ENCODE data around the gene HOMER1. TPM values are rescaled to one million over a fixed set of nuclear protein-coding genes. Genes with fewer than 3 reads are reported as not detected.

Gene HOMER1
- total and polyA plus RNA-seq, 2 experiments from 2014 or later: 26.3 to 28.0 TPM

- Histone ChIP-seq H3K4me3 (no peak overlapping the region), H3K27ac (no peak overlapping the region), H3K9me3 (ENCODE audit: low read depth) (no peaks in the 10 kb centered on the region), H3K36me3 (no peaks in the 10 kb centered on the region), H3K4me1 (ENCODE audit: low read depth) (no peaks in the 10 kb centered on the region), H3K27me3 (no peaks in the 10 kb centered on the region)
- TF ChIP-seq CTCF (IDR thresholded peaks at IDR 0.05; ENCODE audit: low read depth, low read length): no peak
- no peak for DNase-seq (ENCODE audit: low read depth in 1 of 2, low spot score in 1 of 2)
Measured at GRCh38 chr5:79555418-79555817, 41.5 kb upstream of the HOMER1 start.

- no peaks in the 10 kb centered on the region for H3K27me3 ChIP-seq
- no peaks in the 10 kb centered on the region for H3K4me1 ChIP-seq (ENCODE audit: low read depth)
- no peaks in the 10 kb centered on the region for H3K36me3 ChIP-seq
- peak in 1 of 2 donors; percentile 65 for DNase-seq (ENCODE audit: low read depth in 1 of 2, low spot score in 1 of 2)
- no peak for TF ChIP-seq CTCF (IDR thresholded peaks at IDR 0.05; ENCODE audit: low read depth, low read length)
- no peak overlapping the region for H3K27ac ChIP-seq
- H3K4me3 ChIP-seq: no peak overlapping the region
- no peaks in the 10 kb centered on the region for H3K9me3 ChIP-seq (ENCODE audit: low read depth)
Measured at GRCh38 chr5:79552984-79553383, 39.0 kb upstream of the HOMER1 start.

DNA sequence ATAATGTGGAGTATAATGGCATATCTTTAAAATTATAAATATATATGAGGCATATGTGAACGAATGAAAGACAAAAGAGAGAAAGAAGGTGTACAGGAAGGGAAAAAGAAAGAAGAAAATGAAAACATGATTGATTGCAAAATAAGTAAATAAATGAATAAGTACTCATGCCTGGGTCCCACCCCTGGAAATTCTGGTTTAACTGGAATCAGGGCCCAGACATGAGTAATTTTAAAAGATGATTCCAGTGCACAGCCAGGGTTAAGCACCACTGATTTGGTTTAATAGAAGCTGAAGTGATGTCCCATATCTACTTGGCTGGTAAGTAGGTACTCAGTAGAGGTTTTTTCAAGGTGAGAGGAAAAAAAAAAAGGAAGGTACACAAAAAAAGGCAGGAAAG is 34.0 kb upstream of the HOMER1 start:
- Histone ChIP-seq H3K4me1 (ENCODE audit: low read depth) (no peaks in the 10 kb centered on the region), H3K27me3 (no peaks in the 10 kb centered on the region), H3K36me3 (no peaks in the 10 kb centered on the region), H3K27ac (no peak overlapping the region), H3K9me3 (ENCODE audit: low read depth) (no peaks in the 10 kb centered on the region), H3K4me3 (no peak overlapping the region)
- DNase-seq (ENCODE audit: low read depth in 1 of 2, low spot score in 1 of 2): no peak
- TF ChIP-seq CTCF (IDR thresholded peaks at IDR 0.05; ENCODE audit: low read depth, low read length): no peak

DNA sequence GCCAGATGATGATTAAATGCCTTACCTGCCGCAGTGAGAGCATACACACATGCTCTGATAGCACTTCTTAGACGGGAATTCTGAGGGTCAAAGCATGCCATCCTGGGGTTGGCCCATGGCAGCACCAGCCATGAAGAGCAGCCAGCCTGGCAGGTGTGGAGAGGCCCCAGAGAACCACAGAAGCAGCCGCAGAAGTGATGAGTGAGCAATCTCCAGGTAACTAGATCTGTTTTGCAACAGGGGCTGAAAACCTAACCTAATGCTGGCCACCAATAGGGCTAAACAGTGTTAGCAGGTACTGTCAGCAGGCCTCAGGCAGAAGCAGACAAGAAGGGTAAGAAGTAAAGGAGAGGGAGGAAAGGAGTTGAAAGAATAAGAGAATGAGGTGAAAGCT is 33.5 kb upstream of the HOMER1 start:
- Histone ChIP-seq H3K9me3 (ENCODE audit: low read depth) (no peaks in the 10 kb centered on the region), H3K4me1 (ENCODE audit: low read depth) (no peaks in the 10 kb centered on the region), H3K27ac (no peak overlapping the region), H3K4me3 (no peak overlapping the region), H3K27me3 (no peaks in the 10 kb centered on the region), H3K36me3 (no peaks in the 10 kb centered on the region)
- no peak for DNase-seq (ENCODE audit: low read depth in 1 of 2, low spot score in 1 of 2)
- no peak for TF ChIP-seq CTCF (IDR thresholded peaks at IDR 0.05; ENCODE audit: low read depth, low read length)

DNA sequence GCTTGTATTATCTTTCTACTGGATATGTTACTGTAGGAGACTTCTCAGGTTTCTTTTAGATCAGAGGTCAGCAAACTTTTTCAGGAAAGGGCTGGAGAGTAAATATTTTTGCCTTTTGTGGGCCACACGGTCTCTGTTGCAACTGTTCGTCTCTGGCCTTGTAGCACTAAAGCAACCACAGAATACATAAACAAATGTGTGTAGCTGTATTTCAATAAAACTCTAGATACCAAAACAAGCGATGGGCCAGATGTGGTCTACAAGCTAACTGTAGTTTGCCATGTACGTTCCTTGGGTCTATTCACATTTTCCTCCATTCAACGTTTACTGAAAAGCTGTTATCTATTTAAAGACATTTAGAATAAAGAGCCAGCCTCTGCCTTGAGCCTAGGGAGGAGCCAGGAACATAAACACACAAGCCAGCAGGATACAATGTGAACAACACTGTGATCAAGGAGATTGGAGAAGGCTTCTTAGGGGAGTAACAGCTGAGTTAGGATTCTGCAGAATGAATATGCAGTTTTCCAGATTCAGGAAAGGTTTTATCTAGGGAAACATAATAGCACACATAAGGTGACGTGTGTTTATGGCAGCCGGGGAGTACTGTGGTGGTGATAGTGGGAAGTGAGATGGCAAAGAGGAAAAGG is 33.0 kb upstream of the HOMER1 start:
- TF ChIP-seq CTCF (IDR thresholded peaks at IDR 0.05; ENCODE audit: low read depth, low read length): no peak
- Histone ChIP-seq H3K36me3 (no peaks in the 10 kb centered on the region), H3K9me3 (ENCODE audit: low read depth) (no peaks in the 10 kb centered on the region), H3K4me1 (ENCODE audit: low read depth) (no peaks in the 10 kb centered on the region), H3K4me3 (no peak overlapping the region), H3K27me3 (no peaks in the 10 kb centered on the region), H3K27ac (no peak overlapping the region)
- no peak for DNase-seq (ENCODE audit: low read depth in 1 of 2, low spot score in 1 of 2)
